SK-MEL-5 (cell line): Measurements from ENCODE around the gene ACAT1. TPM values are rescaled to one million over a fixed set of nuclear protein-coding genes. Genes with fewer than 3 reads are reported as not detected.
"Not testable (repeated sequence)": the region's sequence is repeated elsewhere in the genome, so short reads cannot be mapped to it uniquely, and the experiment has no call there.

Source experiments
- DNase-seq: peaks from one replicate; pipeline ENCODE4 v3.0.0-alpha.2; 2016; ENCODE audit warnings: low read depth, low spot score
- in situ Hi-C: cut with HindIII; loops from 2 replicates; pipeline ENCODE4 v1.10.0; 2016; ENCODE audit warnings: low sequenced_read_pairs, high pct_unique_total_duplicates, low pct_unique_long_range_greater_than_20kb
- small RNA-seq, 2 experiments: library from RNA; depleted of rRNA; stranded (forward); fragments of <200 nt; gene quantifications; one replicate each; pipeline ENCODE3, GENCODE V24; 2014
- total RNA-seq: library from RNA; depleted of rRNA; stranded (reverse); fragments of >200 nt; shearing (Covaris generic); gene quantifications from 2 replicates; pipeline ENCODE4 v1.2.3, GENCODE V29; 2014; rRNA removed

Gene ACAT1
- total RNA-seq, 1 experiment from 2014 or later, result 145 TPM

GRCh38 chr11:108135845-108136544 is 14.6 kb downstream of the ACAT1 start:
- in situ Hi-C loops, result no loop called here
- peak; percentile 14 for DNase-seq

GRCh38 chr11:108137212-108137611 is 15.8 kb downstream of the ACAT1 start:
- in situ Hi-C loops, result no loop called here
- DNase-seq, result no peak

- DNase-seq, result no peak
- in situ Hi-C loops, result no loop called here
Observed at GRCh38 chr11:108142304-108142703, 20.9 kb downstream of the ACAT1 start.

- in situ Hi-C loops, result no loop called here
Observed at GRCh38 chr11:108144615-108145014, 23.2 kb downstream of the ACAT1 start.

GRCh38 chr11:108147150-108147549 is 25.8 kb downstream of the ACAT1 start:
- DNase-seq, result no peak
- in situ Hi-C loops, result no loop called here

More at GRCh38 chr11:108144615-108145014, 23.2 kb downstream of the ACAT1 start:
- DNase-seq, result no peak

- DNase-seq, result no peak
- in situ Hi-C loops, result no loop called here
Observed at GRCh38 chr11:108148556-108148955, 27.2 kb downstream of the ACAT1 start.

GRCh38 chr11:108154591-108154990 is 33.2 kb downstream of the ACAT1 start:
- DNase-seq, result no peak
- in situ Hi-C loops, result no loop called here

GRCh38 chr11:108160970-108161566 is 39.7 kb downstream of the ACAT1 start:
- in situ Hi-C loops, result no loop called here

GRCh38 chr11:108162878-108163277 is 41.5 kb downstream of the ACAT1 start:
- in situ Hi-C loops, result not testable (repeated sequence)

More at GRCh38 chr11:108160970-108161566, 39.7 kb downstream of the ACAT1 start:
- DNase-seq, result no peak

GRCh38 chr11:108167624-108168023 is 46.3 kb downstream of the ACAT1 start:
- in situ Hi-C loops, result no loop called here
- DNase-seq, result no peak

More at GRCh38 chr11:108162878-108163277, 41.5 kb downstream of the ACAT1 start:
- DNase-seq, result not testable (repeated sequence)

GRCh38 chr11:108170184-108170583 is 48.8 kb downstream of the ACAT1 start:
- no peak for DNase-seq
- in situ Hi-C loops, result no loop called here

- in situ Hi-C loops, result no loop called here
- DNase-seq, result no peak
Observed at GRCh38 chr11:108177570-108177969, 56.2 kb downstream of the ACAT1 start.

- no peak for DNase-seq
- in situ Hi-C loops, result no loop called here
Observed at GRCh38 chr11:108193725-108194124, 72.4 kb downstream of the ACAT1 start.

GRCh38 chr11:108196901-108197300 is 75.5 kb downstream of the ACAT1 start:
- in situ Hi-C loops, result no loop called here

More at GRCh38 chr11:108196901-108197300, 75.5 kb downstream of the ACAT1 start:
- DNase-seq, result no peak

Small RNA genes lying within 50 kb of the gene (small RNA-seq; reads per million reads assigned to genes)
- gene RF00019, result 0 reads per million in 2 experiments

Other genes with a start within 250 kb of the ACAT1 start
- 4.5 and 6.2 TPM in 2 replicates for gene RAB39A, start 193.1 kb upstream of the ACAT1 start, total RNA-seq
- 25.9 and 29.3 TPM in 2 replicates for gene CUL5, start 112.7 kb upstream of the ACAT1 start, total RNA-seq
- gene NPAT, start 101.1 kb downstream of the ACAT1 start, total RNA-seq, result 25.4 and 26.6 TPM in 2 replicates
- 142 and 156 TPM in 2 replicates for gene ATM, start 101.5 kb downstream of the ACAT1 start, total RNA-seq